Measurements from ENCODE around the gene LIMK1.

LIMK1 gene

DNA sequence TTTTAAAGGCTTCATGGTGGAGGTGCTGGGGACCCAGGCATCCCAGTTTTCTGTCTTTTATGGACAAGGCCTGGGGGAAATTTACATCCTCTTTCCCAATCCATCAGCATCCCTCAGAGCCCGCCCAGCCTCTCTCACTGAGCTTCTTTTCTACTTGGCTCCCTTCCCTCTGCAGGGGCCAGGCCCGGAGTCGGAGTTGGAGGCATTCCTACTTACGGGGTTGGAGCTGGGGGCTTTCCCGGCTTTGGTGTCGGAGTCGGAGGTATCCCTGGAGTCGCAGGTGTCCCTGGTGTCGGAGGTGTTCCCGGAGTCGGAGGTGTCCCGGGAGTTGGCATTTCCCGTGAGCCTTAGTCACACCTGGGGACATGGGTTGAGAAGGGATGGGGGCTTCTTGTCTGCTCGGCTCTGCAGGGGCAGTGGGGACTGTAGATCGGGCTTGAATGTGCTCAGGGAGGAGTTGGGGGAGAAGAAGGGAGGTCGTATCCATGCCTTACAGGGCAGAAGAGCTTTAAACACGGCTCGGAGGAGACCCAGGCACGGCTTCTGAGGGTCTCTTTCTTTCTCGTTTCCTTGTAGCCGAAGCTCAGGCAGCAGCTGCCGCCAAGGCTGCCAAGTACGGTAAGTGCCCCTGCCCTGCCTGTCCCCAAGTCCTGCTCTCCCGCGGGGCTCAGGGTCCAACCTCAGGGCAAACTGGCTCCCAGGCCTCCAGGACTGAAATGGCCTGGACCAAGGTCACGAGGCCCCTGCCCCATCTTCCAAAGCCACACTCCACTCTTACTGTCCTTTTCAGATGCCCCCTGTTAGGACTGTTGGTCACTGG is 27.3 kb upstream of the LIMK1 start:
- no peak for DNase-seq

- no peak for DNase-seq
Measured at GRCh38 chr7:74057216-74057925, 26.2 kb upstream of the LIMK1 start.

GRCh38 chr7:74057987-74058386 is 25.6 kb upstream of the LIMK1 start:
- no peak for DNase-seq

DNA sequence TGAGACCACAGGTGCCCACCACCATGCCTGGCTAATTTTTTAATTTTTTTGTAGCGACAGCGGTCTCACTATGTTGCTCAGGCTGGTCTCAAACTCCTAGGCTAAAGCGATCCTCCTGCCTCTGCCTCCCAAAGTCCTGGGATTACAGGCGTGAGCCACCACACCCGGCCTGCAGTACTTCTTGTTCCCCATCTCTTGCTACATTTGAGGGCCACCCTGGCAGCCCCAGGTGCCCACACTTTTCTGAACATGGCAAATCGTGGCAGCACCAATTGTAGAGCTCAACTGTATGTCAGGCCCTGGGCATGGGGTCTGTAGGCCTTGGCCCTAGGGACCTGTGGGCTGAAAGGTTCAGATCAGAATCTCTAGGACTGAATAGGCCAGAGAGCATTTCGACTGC is 25.1 kb upstream of the LIMK1 start:
- no peak for DNase-seq

GRCh38 chr7:74059037-74059436 is 24.6 kb upstream of the LIMK1 start:
- no peak for DNase-seq

GRCh38 chr7:74059681-74060588 is 23.7 kb upstream of the LIMK1 start:
- DNase-seq: no peak

DNA sequence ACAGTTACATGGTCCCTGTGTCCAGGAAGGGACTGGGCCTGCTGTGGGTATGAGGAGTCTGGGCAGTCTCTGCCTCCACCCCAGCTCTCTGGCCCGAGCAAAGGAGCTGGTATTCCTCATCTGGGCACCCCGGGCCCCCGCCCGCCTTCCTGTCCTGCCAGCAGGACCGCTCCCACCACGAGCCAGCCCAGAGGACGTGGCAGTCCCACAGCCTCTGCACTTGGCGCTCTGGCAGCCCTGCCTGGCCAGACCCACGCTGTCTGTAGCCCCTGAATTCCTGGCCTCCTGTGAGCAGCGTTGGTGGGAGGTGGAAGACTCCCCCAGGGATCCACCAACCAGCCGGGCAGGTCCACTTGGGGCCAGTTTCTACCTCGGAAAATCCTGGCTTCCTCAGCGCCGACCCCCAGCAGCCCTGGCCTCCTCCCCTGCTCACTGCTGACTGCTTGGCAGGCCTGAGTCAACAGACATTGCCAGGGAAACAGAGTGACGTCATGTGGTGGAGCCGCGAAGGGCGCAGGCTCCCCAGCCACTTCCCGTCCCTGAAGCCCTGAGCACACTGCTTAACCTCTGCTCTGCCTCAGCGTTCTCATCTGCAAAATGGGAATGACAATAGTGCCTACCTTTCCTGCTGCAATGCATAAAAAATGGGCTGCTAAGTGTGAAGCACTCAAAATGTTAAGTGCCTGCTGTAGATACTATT is 21.6 kb upstream of the LIMK1 start:
- peak; percentile 65 for DNase-seq

- no peak for DNase-seq
Measured at GRCh38 chr7:74063223-74063641, 20.4 kb upstream of the LIMK1 start.

- no peak for DNase-seq
Measured at GRCh38 chr7:74063646-74064045, 20.0 kb upstream of the LIMK1 start.

DNA sequence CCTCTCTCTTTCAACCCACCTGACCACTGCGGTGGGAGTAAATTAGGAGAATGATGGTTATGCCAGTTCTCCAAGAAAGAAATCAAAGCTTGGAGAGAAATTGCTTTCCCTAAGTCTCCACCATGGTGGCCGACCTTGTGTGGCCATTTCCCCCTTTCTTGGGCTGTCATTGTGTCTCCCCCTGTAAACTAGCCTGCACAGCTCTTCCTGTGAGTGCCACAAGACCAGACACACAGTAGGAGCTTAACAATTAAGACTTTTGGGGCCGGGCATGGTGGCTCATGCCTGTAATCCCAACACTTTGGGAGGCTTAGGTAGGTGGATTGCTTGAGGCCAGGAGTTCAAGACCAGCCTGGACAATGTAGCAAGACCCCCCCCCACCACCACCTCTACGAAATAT is 18.9 kb upstream of the LIMK1 start:
- DNase-seq: no peak

DNA sequence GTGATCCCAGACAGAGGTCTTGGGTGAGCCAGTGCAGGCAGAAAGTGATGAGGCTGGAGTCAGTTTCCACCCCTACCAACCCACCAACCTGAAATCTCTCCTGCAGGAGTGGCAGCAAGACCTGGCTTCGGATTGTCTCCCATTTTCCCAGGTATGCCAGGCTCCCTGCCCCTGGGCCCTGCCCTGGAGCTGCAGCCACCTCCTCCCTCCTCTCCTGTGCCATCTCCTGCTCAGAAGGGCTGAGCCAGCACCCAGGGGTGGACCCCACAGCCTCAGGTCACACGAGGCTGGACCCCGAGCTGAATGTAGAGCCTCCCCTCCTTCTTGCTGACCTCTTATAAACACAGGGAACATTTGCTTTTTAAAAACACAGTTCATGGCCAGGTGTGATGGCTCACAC is 17.0 kb upstream of the LIMK1 start:
- DNase-seq: no peak

- no peak for DNase-seq
Measured at GRCh38 chr7:74068378-74069085, 15.1 kb upstream of the LIMK1 start.

- no peak for DNase-seq
Measured at GRCh38 chr7:74069086-74069541, 14.5 kb upstream of the LIMK1 start.

- DNase-seq: no peak
Measured at GRCh38 chr7:74069790-74070618, 13.6 kb upstream of the LIMK1 start.

- no peak for DNase-seq
Measured at GRCh38 chr7:74070619-74070921, 13.0 kb upstream of the LIMK1 start.

DNA sequence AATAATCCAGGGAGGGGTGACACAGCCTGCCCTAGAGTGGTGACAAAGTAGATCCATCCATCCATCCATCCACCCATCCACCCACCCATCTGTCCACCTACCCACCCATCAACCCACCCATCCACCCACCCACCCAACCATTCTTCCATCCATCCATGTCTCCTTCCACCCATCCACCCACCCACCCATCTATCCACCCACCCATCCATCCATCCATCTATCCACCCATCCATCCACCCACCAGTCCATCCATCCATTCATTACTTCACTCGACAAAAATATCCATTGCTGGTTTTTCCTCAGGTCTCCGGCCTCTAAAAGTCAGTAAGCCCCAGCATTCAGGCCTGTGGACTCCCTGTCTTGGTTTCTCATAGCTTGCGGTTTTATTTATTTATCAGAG is 12.5 kb upstream of the LIMK1 start:
- DNase-seq: no peak

GRCh38 chr7:74074770-74075169 is 8.8 kb upstream of the LIMK1 start:
- no peak for DNase-seq

GRCh38 chr7:74078461-74078860 is 5.1 kb upstream of the LIMK1 start:
- DNase-seq: no peak

DNA sequence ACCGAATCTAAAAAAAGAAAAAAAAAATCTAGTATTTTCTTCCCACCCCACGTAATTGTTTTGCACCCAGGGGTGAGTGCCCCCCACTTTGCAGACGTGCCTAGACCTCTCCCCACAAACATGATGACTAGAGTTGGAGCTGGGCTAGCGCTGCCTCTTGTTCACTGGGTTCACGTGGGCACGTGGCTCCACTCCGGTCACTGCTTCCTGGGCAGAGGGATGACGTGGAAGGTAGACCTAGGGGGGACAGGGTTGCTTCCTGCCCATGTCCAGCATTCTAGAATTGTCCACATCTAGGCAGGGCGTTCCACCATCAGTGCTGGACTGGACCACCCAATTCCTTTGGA is 861 bp upstream of the LIMK1 start:
- DNase-seq: no peak

DNA sequence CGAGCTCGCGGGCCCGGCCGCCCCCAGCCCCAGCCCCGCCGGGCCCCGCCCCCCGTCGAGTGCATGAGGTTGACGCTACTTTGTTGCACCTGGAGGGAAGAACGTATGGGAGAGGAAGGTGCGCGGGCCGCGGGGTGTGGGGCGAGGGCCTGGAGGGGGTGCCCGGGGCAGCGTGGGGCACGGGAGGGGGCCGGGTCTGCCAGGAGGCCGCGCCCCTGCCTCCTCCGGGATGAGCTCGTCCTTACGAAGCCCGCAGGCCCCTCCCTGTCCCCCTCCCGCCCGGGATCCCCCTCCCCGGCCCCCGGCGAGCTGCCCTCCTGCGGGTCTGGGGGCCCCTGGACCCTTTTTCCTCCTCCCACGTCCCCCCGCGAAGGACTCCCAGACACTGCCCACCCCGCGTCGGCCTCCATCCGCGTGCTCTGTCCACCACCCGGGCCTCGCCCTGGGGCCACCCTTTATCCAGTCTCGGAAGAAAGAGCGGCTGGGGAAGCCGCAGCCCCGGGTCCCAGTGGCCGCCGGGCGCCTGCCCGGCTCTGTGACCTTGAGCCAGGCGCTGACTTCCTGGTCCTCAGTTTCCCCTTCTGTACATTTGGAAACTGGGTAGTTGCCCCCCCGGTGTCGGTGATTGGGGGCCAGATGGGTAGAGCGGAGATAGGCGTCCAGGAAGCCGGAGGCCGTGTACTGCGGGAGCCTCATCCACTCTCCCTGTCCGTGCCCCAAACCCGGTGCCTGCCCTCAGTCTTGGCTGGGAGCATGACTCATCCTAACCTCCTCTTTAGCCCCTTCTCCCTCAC is 521 bp downstream of the LIMK1 start:
- DNase-seq: no peak
